ENCODE results near the gene FAM120B. TPM values are rescaled to one million over a fixed set of nuclear protein-coding genes. Genes with fewer than 3 reads are reported as not detected.

FAM120B gene
- total RNA-seq, 1 donor, result 20.4 TPM

DNA sequence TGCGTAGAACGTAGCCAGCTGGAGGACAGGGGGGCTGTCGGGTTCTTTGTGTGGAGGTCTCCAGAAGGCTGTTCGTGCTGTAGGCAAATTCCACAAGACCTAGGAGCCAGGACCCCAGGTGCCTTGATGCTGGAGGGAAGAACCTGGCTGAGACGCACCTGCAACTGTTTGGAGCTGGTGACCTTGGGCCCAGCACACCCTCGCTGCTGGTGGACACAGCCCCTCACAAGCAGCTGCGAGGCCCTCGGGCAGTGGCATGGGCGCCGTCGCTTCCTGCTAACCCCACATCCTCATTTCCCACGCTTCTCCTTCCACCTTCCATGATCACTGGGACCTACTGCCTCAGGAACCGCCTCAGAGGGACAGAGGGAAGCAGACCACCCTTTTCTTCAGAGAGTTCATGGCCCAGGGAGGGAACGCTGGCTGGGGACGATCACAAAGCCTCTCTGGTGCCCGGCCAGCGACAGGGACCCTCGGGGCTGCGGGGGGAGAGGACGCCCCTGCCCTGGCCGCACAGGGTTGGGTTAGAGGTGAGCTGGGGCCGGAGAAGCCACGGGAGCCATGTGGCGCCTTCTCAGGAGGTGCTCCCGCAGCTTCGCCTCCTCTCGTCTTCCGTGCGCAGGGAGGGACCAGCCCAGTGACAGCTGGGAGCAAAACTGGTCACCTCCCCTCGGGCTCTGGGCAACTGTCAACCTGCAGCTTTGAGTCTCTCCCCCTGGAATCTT lies 34.1 kb upstream of the FAM120B start:
- H3K4me3 ChIP-seq (ENCODE audit: low read depth, low read length), result no peak overlapping the region
- DNase-seq (ENCODE audit: low read depth), result no peak
- TF ChIP-seq, protein P1, sequence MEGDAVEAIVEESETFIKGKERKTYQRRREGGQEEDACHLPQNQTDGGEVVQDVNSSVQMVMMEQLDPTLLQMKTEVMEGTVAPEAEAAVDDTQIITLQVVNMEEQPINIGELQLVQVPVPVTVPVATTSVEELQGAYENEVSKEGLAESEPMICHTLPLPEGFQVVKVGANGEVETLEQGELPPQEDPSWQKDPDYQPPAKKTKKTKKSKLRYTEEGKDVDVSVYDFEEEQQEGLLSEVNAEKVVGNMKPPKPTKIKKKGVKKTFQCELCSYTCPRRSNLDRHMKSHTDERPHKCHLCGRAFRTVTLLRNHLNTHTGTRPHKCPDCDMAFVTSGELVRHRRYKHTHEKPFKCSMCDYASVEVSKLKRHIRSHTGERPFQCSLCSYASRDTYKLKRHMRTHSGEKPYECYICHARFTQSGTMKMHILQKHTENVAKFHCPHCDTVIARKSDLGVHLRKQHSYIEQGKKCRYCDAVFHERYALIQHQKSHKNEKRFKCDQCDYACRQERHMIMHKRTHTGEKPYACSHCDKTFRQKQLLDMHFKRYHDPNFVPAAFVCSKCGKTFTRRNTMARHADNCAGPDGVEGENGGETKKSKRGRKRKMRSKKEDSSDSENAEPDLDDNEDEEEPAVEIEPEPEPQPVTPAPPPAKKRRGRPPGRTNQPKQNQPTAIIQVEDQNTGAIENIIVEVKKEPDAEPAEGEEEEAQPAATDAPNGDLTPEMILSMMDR (IDR thresholded peaks at IDR 0.05; ENCODE audit: insufficient read depth, low read length), result no peak

- no peak for DNase-seq (ENCODE audit: low read depth)
- TF ChIP-seq, protein P1 (IDR thresholded peaks at IDR 0.05; ENCODE audit: insufficient read depth, low read length), result no peak
- H3K4me3 ChIP-seq (ENCODE audit: low read depth, low read length), result no peak overlapping the region
Observed at GRCh38 chr6:170273191-170273590, 33.4 kb upstream of the FAM120B start.

DNA sequence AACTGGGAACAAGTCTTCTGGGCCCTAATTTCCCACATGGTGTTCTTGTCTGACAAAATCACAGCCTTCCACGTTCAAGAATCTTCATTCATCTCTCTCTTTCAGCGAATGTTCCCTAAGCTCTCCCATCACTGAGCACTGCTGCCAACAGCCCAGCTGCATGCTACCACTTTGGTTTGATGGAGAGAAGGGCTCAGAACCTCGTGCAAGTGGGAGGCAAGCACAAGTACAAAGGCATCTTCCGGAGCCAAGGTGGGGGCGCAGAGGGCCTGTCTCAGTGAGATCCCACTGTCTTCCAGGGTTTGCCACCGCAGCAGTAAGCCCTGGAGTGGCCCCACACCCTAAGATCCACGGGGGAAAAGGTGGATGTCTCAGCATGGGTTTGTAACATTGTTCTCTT lies 32.9 kb upstream of the FAM120B start:
- no peak for DNase-seq (ENCODE audit: low read depth)
- no peak overlapping the region for H3K4me3 ChIP-seq (ENCODE audit: low read depth, low read length)
- TF ChIP-seq, protein P1 (IDR thresholded peaks at IDR 0.05; ENCODE audit: insufficient read depth, low read length), result no peak

DNA sequence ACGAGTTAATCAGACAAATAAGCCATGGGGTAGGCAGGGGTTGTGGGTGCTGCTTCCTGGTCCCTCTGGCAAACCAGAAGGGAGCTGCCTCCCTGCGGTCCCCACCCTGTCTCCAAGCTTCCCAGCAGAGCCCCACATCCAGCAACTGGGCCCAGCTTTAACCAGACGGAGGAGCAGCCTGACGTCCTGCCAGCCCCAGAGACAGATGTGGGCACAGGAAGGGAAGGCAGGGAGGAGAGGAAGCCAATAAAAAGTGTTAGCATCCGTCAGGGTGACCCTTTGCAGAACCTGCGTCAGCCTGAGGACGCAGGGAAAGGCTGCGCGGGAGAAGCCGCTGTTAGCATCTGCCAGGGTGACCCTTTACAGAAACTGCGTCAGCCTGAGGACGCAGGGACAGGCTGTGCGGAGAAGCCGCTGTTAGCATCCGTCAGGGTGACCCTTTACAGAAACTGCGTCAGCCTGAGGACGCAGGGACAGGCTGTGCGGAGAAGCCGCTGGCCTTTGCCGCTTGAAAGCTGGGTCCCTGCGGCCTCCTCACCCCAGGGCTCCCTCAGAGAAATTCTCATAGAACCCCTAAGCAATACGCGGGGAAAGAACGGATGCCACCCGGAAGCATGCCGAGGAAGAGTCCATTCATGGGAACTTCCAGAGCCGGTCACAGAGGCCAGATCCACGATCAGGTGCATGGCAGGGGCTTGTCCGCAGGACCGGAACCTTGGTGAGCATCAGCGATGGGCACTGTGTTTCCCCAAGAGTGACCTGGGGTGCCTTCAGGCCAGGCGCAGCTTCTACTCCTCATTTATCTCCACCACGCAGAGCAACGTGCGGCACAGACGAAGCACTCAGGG lies 31.6 kb upstream of the FAM120B start:
- no peak for DNase-seq (ENCODE audit: low read depth)
- TF ChIP-seq, protein P1 (IDR thresholded peaks at IDR 0.05; ENCODE audit: insufficient read depth, low read length), result no peak
- no peak overlapping the region for H3K4me3 ChIP-seq (ENCODE audit: low read depth, low read length)

- TF ChIP-seq, protein P1 (IDR thresholded peaks at IDR 0.05; ENCODE audit: insufficient read depth, low read length), result no peak
- no peak for DNase-seq (ENCODE audit: low read depth)
- H3K4me3 ChIP-seq (ENCODE audit: low read depth, low read length), result no peak overlapping the region
Observed at GRCh38 chr6:170276369-170277057, 30.0 kb upstream of the FAM120B start.

- H3K4me3 ChIP-seq (ENCODE audit: low read depth, low read length), result no peak overlapping the region
- TF ChIP-seq, protein P1 (IDR thresholded peaks at IDR 0.05; ENCODE audit: insufficient read depth, low read length), result no peak
- DNase-seq (ENCODE audit: low read depth), result no peak
Observed at GRCh38 chr6:170277893-170278742, 28.4 kb upstream of the FAM120B start.

Data from fibroblast of the aortic adventitia (primary cell).